KBM-7 (cell line): ENCODE results near the gene OSTN.
A peak's percentile ranks its signal among the peaks of the same experiment; 100 is the strongest.
"Not testable (repeated sequence)": the region's sequence is repeated elsewhere in the genome, so short reads cannot be mapped to it uniquely, and the experiment has no call there.

Experiments
- DNase-seq: peaks from one replicate; pipeline ENCODE4 v3.0.0-alpha.2; 2015
- in situ Hi-C: fragments of 300-500 bp; cut with MboI; formaldehyde crosslinking; loops from 2 replicates; pipeline ENCODE4 v1.14.3; 2020; ENCODE audit warnings: low sequenced_read_pairs, low pct_unique_long_range_greater_than_20kb, mixed read lengths

The OSTN gene

DNA sequence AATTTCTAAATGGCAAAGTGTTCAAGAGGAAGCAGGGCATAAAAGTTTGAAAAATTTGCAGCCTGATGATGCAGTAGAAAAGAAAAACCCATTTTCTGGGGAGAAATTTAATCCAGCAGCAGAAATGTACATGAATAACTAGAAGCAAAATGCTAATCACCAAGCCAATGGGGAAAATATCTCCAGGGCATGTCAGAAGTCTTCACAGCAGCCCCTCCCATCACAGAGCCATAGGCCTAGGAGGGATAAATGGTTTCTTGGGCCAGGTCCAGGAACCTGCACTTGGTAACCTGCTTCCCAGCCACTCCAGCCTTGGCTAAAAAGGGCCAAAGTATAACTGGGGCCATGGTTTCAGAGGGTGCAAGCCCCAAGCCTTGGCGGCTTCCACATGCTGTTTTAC is 22.6 kb downstream of the OSTN start:
- no peak for DNase-seq
- in situ Hi-C loops, result no loop called here

DNA sequence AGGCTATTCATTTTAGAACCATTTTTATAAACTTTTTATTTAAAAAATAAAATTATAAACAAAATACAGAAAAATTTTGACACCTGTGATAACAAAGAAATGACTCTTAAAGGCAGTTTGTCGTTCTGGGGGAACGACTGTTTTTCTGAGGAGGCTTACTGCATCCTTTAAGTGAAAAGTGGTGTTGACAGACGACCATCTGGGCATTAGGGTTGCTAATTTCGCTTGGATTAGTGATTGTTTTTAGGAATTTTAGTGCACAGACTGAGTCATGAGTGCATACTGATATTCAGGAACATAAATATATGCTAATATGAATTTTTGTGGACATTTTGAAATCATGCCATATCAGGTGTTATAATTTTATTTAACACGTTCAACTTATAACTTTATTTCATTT is 28.5 kb downstream of the OSTN start:
- DNase-seq, result no peak
- in situ Hi-C loops, result no loop called here

DNA sequence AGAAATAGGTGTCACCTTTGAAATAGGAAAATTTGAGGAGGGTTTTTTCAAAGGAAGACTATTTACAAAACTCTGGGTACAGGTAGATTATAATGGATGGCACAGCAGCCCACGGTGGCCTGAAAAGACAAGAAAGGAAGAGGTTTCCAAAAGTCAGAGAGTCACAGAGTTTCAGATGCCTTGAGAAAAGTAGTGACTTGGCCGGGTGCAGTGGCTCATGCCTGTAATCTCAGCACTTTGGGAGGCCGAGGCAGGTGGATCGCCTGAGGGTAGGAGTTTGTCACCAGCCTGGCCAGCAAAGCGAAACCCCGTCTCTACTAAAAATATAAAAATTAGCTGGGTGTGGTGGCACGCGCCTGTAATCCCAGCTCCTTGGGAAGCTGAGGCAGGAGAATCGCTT is 35.2 kb downstream of the OSTN start:
- in situ Hi-C loops, result no loop called here
- DNase-seq, result no peak

DNA sequence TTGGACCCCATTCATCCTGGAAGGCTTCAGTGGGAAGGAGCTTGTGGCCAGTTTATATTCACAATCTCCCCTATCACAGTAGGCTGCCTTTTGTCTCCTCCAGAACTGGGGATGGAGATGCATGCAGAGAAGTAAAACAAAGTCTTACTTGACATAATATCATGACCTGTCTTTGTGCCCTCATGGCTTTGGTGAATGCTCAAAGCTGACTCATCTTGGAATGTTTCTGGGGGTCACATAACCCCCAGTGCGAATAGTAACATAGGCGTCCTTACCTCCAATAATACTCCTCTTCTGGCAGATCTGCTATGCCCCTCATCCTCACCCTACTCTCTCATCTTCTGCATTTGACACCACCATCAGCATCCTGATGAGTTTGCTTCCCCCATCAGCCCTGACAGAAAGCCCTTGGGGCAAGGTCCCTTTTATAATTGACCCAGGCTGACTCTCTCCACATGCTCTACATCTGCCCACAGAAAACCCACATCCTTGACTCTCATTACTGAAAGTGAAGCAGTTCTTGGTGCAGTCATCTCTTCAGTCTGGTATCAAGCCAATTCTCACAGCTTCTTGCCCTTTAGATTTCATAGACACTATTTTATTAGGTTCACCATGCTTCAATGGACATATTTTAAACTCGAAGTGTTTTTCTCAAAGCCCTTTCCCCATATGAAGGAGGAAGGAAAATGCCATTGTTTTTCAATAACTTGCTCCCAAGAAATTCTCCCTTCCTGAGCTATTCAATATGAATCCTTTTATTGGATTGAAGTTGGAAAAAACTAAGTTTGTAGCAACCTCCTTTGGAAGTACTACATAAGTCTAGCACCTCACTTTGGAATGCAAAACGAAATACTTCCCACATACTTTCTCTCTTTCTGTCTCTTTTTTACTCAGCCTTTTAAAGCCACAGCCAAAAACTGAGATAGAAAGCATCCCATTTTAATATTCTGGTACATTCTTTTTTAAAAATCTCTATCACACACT is 36.6 kb downstream of the OSTN start:
- in situ Hi-C loops, result no loop called here
- DNase-seq, result no peak

DNA sequence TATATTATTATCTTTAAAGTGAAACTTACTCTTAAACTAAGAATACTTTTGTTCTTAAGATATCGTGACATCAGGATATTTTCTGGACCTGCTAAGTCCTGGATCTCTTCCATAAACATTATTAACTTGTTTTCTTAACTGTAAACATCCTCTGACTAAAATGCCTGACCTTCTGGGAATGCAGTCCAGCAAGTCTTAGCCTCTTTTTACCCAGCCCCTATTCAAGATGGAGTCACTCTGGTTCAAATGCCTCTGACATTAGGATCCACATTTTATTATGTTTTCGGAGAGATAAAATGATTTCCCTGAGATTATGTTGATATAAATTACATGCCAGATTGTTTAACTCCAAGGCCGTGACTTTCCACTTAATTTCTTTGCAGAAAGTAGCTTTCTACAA is 37.6 kb downstream of the OSTN start:
- in situ Hi-C loops, result no loop called here
- DNase-seq, result no peak

DNA sequence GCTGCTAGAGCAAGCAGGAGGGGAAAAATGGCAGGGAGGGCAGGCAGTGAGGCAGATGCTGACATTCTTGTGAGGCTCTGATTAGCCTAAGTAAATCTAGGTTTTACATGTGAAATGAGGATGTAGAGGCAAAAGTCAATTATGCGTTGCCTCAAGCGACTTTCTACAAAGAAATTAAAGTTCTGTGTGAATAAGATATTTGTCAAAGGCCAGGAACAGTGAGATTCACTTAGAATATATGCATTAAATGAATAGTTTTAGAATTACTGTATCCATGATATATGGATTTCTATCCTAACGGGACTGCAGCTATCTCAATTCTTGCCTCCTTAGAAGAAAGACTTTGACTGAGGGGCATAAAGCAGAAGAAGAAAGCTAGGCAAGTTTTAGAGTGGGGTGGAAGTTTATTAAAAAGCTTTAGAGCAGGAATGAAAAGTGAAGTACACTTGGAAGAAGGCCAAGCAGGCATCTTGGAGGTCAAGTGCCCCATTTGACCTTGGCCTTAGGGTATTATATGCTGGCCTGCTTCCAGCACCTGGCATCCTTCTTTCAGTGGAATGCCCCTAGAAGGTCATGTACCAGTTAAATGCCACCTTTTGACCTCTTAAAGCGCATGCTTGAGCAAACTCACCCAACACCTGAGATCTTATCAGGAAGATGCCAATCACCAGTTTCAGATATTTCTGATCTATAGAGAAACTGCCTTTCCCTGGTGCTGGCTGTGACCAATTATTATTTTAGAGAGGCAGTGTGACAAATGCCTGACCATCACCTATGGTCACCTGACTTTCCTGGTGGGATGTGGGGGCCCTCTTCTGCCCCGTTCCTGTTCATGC is 38.2 kb downstream of the OSTN start:
- in situ Hi-C loops, result no loop called here
- DNase-seq, result no peak

DNA sequence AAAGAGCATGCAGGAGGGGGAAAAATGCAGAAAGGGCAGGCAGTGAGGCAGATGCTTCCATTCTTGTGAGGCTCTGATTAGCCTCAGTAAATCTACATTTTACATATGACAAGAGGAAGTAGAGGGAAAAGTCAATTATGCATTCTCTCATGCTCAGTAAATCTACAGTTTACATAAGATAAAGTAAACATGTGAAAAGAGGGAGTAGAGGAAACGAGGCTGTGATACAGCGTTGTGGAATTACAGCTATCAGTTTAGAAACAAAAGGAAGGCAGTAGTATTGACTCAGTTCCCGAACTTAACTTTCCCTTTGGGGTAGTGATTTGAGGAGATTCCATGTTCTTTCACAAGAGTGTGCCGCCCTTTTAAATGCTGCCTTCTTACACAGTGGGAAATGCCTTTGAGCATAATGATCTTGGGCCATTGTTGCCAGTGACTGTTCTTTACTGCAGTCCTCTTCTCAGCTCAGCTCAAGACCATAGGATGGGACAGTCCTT is 39.3 kb downstream of the OSTN start:
- in situ Hi-C loops, result no loop called here
- DNase-seq, result no peak

DNA sequence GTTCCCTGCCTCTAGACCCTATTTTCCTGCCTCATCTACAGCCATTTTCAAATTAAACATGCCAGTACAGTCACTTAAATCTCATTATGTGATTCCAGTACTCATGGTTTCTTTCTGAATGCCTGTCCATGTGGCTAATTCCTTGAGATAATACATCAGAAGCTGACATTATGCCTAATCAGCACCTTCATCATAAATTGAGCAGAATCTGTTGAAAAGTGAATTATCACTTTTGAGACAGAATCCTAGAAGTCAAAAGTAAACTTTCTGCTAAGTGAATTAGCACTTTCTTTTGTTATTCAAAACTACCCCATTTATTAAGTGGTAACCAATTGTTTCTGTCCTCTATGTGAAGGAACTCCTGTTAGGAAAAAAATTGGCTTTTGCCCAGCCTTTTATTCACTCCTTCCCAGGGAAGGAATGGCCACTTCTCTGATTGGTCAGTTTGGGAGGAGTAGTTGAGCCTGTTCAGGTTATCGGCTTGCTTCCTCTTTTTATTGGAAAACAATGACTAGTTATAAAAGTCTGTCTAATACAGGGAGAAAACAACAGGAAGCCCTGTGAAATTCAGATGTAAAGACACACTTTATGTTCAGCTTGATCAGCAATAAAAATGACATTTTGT is 40.5 kb downstream of the OSTN start:
- peak; percentile 16 for DNase-seq
- in situ Hi-C loops, result no loop called here

DNA sequence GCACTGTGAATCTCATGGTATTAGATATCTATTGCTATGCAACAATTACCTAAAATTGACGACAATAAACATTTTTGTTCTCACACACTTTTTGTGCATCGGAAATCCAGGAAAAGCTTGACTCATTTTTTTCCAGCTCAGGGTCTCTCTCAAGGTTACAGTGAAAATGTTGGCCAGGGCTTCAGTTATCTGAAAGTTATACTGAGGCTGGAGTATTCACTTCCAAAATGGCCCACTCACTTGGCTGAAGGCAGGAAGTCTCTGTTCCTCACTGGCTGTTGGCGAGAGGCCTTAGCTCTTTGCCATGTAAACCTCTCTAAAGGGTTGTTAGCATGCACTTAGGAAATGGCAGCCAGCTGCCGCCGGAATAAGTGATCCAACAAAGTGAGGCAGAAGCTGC is 41.4 kb downstream of the OSTN start:
- DNase-seq, result no peak
- in situ Hi-C loops, result no loop called here

DNA sequence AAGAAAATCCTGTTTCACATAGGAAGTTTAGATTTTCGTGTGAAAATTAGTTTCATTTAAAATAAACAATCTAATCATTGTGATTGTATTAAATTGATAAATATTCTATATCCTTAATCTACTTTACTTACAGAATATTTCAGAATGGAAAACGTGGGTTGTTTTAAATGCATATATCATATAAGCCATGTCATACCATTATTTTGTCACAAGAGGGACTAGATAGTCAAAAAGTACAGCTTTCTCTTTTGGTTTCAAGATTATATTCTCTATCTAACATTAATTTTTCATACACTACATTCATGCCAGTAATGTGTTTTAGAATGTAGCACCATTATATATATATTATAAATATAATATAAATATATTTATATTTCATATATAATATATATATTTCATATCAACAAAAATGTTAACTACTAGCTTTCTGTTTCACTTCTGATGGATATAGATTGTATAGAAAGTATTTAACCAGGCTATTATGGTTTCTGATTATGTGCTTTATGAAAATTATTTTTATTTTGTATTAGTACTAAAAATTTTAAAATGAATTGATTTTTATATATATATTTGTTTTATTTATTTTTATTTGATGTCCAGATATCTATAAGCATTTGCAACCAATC is 45.3 kb downstream of the OSTN start:
- DNase-seq, result peak; percentile 10
- in situ Hi-C loops, result no loop called here

DNA sequence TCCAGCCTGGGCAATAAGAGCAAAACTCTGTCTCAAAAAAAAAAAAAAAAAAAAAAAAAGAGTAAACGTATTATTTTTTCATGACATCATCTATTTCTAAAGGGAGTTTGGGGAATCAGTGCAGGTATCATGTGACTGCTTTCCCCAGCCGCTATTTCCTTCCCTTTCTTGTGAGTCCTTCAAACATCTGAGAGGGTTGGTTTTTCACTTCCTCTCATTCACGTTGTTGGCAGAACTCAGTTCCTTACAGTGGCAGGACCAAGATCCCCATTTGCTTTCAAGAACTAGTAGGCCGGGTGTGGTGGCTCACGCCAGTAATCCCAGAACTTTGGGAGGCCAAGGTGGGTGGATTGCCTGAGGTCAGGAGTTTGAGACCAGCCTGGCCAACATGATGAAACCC is 47.0 kb downstream of the OSTN start:
- peak; percentile 89 for DNase-seq
- in situ Hi-C loops, result not testable (repeated sequence)

DNA sequence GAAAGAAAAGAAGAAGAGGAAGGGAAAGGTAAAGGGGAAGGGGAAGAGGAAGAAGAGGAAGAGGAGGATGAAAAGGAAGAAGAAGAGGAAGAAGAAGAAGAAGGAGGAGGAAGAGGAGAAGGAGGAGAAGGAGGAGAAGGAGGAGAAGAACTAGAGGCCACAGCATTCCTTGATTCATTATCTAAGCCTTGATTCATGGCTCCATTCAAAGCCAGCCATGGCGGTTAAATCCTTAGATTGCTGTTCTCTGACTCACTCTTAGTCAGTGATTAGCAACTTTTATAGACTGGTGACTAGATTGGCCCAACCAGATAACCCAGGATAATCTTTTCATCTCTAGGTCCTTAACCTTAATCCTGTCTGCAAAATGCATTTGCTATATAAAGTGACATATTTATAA is 47.6 kb downstream of the OSTN start:
- in situ Hi-C loops, result no loop called here
- DNase-seq, result no peak

DNA sequence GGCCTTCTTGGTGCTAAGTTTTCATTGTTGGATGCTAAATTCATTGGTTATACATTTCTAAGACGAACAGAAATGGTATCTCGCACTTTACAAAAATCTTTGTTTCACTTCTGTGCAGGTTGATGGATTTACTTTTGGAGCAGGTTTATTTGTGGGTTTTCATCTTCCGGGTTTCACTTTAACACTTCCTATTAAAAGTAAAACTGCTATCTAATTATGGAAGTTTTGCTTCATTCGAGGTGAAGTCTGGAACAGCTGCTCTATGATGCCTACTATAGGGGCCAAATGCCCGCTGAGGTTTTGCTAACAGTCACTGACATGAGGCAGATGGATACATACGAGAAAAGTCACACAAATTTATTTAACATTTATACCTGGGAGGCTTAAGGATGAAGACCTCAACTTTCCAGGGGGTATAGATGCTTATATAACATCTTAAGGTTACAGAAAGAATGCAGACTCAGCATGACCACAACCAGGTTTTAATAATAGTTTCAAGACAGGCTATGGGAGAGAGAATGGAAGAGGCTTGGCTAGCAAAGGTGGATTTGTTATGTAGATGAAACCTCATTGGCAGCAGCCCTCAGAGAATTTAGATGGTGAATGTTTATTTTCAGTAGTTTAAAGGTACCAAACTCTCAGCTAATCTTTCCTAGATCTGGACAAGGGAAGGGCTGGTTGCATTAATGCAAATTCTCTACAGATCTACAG is 54.2 kb downstream of the OSTN start:
- in situ Hi-C loops, result no loop called here
- DNase-seq, result no peak

DNA sequence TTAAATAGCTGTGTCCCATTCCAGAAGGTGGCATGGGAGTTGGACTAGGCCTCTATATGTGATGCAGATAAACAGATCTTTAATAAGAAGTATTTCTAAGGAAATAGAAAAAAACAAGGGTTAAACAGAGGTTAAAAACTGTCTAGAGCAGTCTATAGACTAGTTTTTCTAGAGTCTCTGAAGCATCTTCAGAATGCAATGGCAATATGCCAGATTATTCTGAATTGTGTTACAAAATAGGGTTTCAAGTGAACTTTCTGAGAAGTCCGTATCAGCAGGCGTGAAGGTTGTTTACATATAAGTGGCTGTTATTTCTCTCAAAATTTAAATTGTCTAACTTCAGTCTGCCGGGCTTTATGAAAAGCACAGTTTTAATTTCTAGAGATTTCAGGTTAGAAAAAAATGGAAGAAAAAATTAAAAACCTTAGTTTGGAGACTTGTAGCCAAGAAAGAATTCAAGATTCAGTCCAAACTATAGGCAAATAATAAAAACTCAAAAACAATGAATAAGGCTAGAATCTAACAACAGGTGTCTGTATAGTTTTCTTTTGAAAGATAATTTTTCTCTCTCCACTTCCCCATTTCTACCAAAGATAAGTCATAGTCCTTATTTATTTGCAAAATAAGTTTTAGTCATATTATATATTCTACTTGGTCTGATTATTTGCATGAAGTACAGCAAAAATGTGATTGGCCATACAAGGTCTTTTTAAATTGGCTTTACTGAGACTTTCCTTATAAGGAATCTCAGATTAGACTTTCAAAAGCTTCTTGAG is 55.2 kb downstream of the OSTN start:
- DNase-seq, result no peak
- in situ Hi-C loops, result no loop called here

DNA sequence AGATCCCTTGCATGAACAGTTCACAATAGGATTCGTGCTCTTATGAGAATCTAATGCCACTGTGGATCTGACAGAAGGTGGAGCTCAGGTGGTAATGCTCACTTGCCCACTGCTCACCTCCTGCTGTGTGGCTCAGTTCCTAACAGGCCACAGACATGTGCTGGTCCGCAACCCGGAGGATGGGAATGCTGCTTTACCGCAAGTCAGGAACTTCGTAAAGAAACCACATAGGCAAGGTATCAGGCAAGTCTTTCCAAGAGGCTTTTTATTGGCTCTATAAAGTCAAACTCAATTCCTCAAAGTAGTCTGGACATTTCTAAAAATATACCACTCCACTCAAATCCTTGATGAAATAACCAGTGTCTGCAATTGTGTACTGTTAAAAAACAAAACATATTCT is 56.1 kb downstream of the OSTN start:
- DNase-seq, result no peak
- in situ Hi-C loops, result no loop called here

DNA sequence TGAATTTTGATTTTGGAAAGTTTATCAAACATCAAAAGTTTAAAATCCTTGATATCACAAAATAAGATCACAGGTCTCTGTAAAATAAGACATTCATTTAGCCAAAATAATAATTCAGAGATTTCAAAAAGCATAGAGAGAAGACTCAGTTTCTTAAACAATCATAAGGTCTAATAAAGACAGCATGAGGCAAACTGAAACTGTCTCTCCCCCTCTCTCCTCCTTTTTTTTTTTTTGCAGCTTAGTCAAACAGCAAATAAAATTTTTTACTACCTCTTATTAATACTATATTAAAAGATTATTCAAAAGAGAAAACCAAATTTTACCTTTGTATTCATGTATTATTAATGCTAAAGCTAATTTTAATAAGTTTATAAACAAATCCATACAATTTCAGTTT is 57.4 kb downstream of the OSTN start:
- DNase-seq, result no peak
- in situ Hi-C loops, result no loop called here

DNA sequence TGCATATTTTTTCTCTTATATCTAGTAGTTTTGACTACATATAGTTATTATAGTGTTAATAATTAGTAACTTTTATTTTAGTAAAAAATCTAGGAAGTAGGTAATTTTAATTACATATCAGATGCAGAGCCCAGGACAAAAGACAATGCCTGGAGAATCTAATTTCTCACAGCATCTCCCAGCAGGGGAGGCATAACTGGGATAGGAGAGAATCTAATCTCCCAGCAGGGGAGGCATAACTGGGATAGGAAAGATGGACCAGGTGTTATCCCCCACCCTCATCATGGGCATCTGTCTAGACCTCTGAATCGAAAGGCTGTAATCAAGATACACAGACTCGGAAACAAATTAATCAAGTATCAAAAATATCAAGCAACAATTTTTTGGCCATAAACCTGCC is 58.2 kb downstream of the OSTN start:
- in situ Hi-C loops, result no loop called here
- no peak for DNase-seq

DNA sequence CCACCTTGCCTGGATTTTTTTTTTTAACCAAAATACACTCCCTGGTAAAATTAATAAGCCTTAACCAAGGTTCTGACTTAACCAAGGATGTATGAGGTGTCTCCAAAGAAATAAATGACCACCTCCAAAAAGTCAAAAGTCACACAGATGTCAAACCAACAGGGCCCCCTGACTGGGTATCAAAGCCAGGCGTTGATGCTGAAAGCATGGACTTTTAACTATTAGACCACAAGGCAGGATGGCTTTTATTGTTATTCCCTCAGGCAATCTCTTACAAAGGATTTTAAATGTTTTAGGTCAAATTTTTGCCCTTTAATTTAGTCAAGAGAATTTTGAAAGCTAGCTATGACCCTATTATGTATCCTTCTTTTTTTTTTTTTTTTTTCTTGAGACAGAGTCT is 60.4 kb downstream of the OSTN start:
- in situ Hi-C loops, result no loop called here
- no peak for DNase-seq
